ENCODE measurements around the gene NRXN3.

DNA sequence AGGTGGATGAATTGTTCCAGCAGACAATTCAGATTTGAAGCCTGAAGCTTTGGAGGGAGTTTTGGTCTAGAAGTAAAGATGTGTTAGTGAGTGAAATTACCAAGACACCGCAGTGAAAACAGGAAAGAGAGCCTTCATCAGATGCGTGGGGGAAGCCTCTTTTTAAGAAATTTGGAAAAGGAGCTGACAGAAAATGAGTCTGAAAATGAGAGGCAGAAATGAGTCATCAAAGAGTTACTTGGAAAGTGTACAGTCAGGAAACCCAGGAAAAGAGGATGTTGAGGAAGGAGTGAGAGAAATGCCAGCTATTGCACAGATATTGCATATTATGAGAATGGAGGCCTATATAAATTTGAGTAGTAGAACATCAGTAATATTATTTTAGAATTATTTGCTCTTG, 520.7 kb downstream of the NRXN3 start:
- TF ChIP-seq, protein P1, sequence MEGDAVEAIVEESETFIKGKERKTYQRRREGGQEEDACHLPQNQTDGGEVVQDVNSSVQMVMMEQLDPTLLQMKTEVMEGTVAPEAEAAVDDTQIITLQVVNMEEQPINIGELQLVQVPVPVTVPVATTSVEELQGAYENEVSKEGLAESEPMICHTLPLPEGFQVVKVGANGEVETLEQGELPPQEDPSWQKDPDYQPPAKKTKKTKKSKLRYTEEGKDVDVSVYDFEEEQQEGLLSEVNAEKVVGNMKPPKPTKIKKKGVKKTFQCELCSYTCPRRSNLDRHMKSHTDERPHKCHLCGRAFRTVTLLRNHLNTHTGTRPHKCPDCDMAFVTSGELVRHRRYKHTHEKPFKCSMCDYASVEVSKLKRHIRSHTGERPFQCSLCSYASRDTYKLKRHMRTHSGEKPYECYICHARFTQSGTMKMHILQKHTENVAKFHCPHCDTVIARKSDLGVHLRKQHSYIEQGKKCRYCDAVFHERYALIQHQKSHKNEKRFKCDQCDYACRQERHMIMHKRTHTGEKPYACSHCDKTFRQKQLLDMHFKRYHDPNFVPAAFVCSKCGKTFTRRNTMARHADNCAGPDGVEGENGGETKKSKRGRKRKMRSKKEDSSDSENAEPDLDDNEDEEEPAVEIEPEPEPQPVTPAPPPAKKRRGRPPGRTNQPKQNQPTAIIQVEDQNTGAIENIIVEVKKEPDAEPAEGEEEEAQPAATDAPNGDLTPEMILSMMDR (tag by site-specific recombination; IDR thresholded peaks at IDR 0.05): no peak
- TF ChIP-seq ZNF274 (IDR thresholded peaks at IDR 0.05; ENCODE audit: low read length): no peak
- TF ChIP-seq ZNF274 (tag by site-specific recombination; IDR thresholded peaks at IDR 0.05; ENCODE audit: borderline replicate concordance): no peak
- no peak for TF ChIP-seq REST (tag by site-specific recombination; IDR thresholded peaks at IDR 0.05)
- TF ChIP-seq, protein P2, sequence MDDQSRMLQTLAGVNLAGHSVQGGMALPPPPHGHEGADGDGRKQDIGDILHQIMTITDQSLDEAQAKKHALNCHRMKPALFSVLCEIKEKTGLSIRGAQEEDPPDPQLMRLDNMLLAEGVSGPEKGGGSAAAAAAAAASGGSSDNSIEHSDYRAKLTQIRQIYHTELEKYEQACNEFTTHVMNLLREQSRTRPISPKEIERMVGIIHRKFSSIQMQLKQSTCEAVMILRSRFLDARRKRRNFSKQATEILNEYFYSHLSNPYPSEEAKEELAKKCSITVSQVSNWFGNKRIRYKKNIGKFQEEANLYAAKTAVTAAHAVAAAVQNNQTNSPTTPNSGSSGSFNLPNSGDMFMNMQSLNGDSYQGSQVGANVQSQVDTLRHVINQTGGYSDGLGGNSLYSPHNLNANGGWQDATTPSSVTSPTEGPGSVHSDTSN (CRISPR knock-in tag; IDR thresholded peaks at IDR 0.05): no peak
- TF ChIP-seq GLI4 (tag by site-specific recombination; IDR thresholded peaks at IDR 0.05): no peak
- TF ChIP-seq ZNF138 (tag by site-specific recombination; IDR thresholded peaks at IDR 0.05; ENCODE audit: borderline replicate concordance): no peak
- TF ChIP-seq KLF9 (tag by site-specific recombination; IDR thresholded peaks at IDR 0.05; ENCODE audit: low read depth): no peak
- no peak for TF ChIP-seq ZNF664 (tag by site-specific recombination; IDR thresholded peaks at IDR 0.05)
- TF ChIP-seq ZNF121 (tag by site-specific recombination; IDR thresholded peaks at IDR 0.05): no peak
